Endothelial cell of umbilical vein (primary cell): Measurements from ENCODE around the gene CDH23. TPM values are rescaled to one million over a fixed set of nuclear protein-coding genes. Genes with fewer than 3 reads are reported as not detected.

ENCODE experiments used
- BruUV-seq: library from RNA; stranded (reverse); fragments of 400-500 nt; replicated peaks from 2 replicates; lab custom pipeline; 2021; lab: Mats Ljungman, UMichigan
- CTCF ChIA-PET: fragments of 300-600, 350-600 bp; sonication (Branson Sonifier 250); formaldehyde crosslinking; loops from one replicate; lab custom pipeline; 2021; ENCODE audit warnings: antibody characterized with exemption, inconsistent platforms; lab: Charles Lee
- POLR2A ChIA-PET: fragments of 300-600, 350-600 bp; sonication (Branson Sonifier 250); formaldehyde crosslinking; loops from one replicate; lab custom pipeline; 2021; ENCODE audit warnings: antibody characterized with exemption, inconsistent platforms; lab: Charles Lee
- DNase-seq: peaks from one replicate; pipeline ENCODE4 v3.0.0-alpha.2; 2011; ENCODE audit warnings: low read depth, low spot score
- FAIRE-seq: peaks from 2 replicates; lab custom pipeline; 2011; peaks lifted over from hg19 to GRCh38; lab: Jason Lieb, UNC
- H2AFZ ChIP-seq: 2 replicates; pipeline ENCODE4 v1.6.0; 2012; ENCODE audit warnings: low read depth, low read length, control low read depth, inconsistent platforms
- H3K27ac ChIP-seq: 2 replicates; pipeline ENCODE4 v1.5.1; 2011; ENCODE audit warnings: low read depth, mild to moderate bottlenecking, control low read depth, low read length, moderate library complexity; ENCODE audit not compliant: insufficient read depth
- H3K27me3 ChIP-seq, 2 experiments: 2 replicates each; pipeline versions ENCODE4 v1.6.0 to v1.6.1; 2011; ENCODE audit warnings: low read length in 2 of 2, mixed read lengths in 1 of 2; ENCODE audit not compliant: control insufficient read depth in 2 of 2, insufficient read depth in 2 of 2
- H3K36me3 ChIP-seq, 2 experiments: 2 replicates in 1 of 2; 3 replicates in 1 of 2; pipeline ENCODE4 v1.5.1; 2011; ENCODE audit warnings: low read length in 2 of 2, mild to moderate bottlenecking in 1 of 2, moderate library complexity in 1 of 2; ENCODE audit not compliant: control insufficient read depth in 2 of 2, insufficient read depth in 2 of 2; ENCODE audit errors: extremely low read depth in 1 of 2
- H3K4me1 ChIP-seq: 3 replicates; pipeline ENCODE4 v1.5.1; 2011; ENCODE audit warnings: mild to moderate bottlenecking, low read length; ENCODE audit not compliant: control insufficient read depth, insufficient read depth; ENCODE audit errors: extremely low read depth
- H3K4me2 ChIP-seq: 2 replicates; pipeline ENCODE4 v1.6.1; 2011; ENCODE audit warnings: low read length, control low read depth, mixed read lengths; ENCODE audit not compliant: insufficient read depth
- H3K4me3 ChIP-seq, 3 experiments: fragments of 200-600 bp in 1 of 3; sonication (generic), shearing (Covaris generic) in 1 of 3; replicated peaks in 1 of 3; 2 replicates each; pipeline ENCODE4 v1.5.1; 2011 to 2016; ENCODE audit warnings: control low read depth in 3 of 3, low read length in 3 of 3, mild to moderate bottlenecking in 2 of 3, inconsistent platforms in 1 of 3, low read depth in 1 of 3, moderate library complexity in 1 of 3; ENCODE audit not compliant: insufficient read depth in 1 of 3
- H3K79me2 ChIP-seq: 2 replicates; pipeline ENCODE4 v1.6.0; 2012; ENCODE audit warnings: low read length, inconsistent platforms; ENCODE audit not compliant: control insufficient read depth, insufficient read depth
- H3K9ac ChIP-seq: replicated peaks from 2 replicates; pipeline ENCODE3; 2011; ENCODE audit warnings: low read length, control low read depth; ENCODE audit not compliant: insufficient read depth; ENCODE audit errors: extremely low read depth
- H3K9me1 ChIP-seq: replicated peaks from 3 replicates; pipeline ENCODE4 v1.6.0; 2011; ENCODE audit warnings: mild to moderate bottlenecking, low read length; ENCODE audit not compliant: control insufficient read depth, insufficient read depth; ENCODE audit errors: extremely low read depth
- H3K9me3 ChIP-seq: replicated peaks from 2 replicates; pipeline ENCODE4 v1.5.1; 2012; ENCODE audit warnings: low read length, inconsistent platforms; ENCODE audit not compliant: control insufficient read depth, insufficient read depth
- H4K20me1 ChIP-seq: replicated peaks from 2 replicates; pipeline ENCODE3; 2011; ENCODE audit warnings: mild to moderate bottlenecking, low read length; ENCODE audit not compliant: control insufficient read depth, insufficient read depth; ENCODE audit errors: extremely low read depth
- EZH2 ChIP-seq: IDR thresholded peaks from 2 replicates; pipeline ENCODE4 v1.6.1; 2012; ENCODE audit warnings: borderline replicate concordance, low read depth, mild to moderate bottlenecking, moderate library complexity, low read length, inconsistent platforms; ENCODE audit not compliant: severe bottlenecking
- FOS ChIP-seq: IDR thresholded peaks from 2 replicates; pipeline ENCODE4 v1.6.1; 2011; ENCODE audit warnings: mild to moderate bottlenecking, low read length, moderate library complexity, borderline replicate concordance; ENCODE audit not compliant: insufficient read depth
- GATA2 ChIP-seq: IDR thresholded peaks from 2 replicates; pipeline ENCODE4 v1.7.0; 2011; ENCODE audit warnings: low read depth, mild to moderate bottlenecking, moderate library complexity, mixed read lengths, low read length; ENCODE audit not compliant: insufficient read length, insufficient read depth
- JUN ChIP-seq: IDR thresholded peaks from 2 replicates; pipeline ENCODE4 v1.6.1; 2011; ENCODE audit warnings: borderline replicate concordance, low read depth; ENCODE audit not compliant: insufficient read length, insufficient read depth
- MYC ChIP-seq: IDR thresholded peaks from one replicate; pipeline ENCODE4 v1.6.1; 2011; ENCODE audit warnings: mild to moderate bottlenecking, low read depth, low read length
- POLR2A ChIP-seq: IDR thresholded peaks from 2 replicates; pipeline ENCODE4 v1.6.1; 2012; ENCODE audit warnings: low read depth, mild to moderate bottlenecking, control low read depth, low read length
- POLR2AphosphoS5 ChIP-seq: IDR thresholded peaks from 2 replicates; pipeline ENCODE4 v1.6.1; 2012; ENCODE audit warnings: low read depth, mild to moderate bottlenecking, control low read depth, low read length, moderate library complexity; ENCODE audit not compliant: insufficient read depth
- dilution Hi-C: fragments of 300-500 bp; cut with MboI; formaldehyde crosslinking; loops from one replicate; pipeline ENCODE4 v1.15.0; 2019; ENCODE audit warnings: low sequenced_read_pairs; ENCODE audit not compliant: extremely low pct_ligation_motif_present
- intact Hi-C: fragments of 100-400 bp; cut with micrococcal nuclease; formaldehyde crosslinking; loops from one replicate; pipeline ENCODE4 v1.10.0; 2022
- polyA plus RNA-seq, 4 experiments: library from polyadenylated mRNA; depleted of rRNA in 3 of 4; stranded (reverse) in 3 of 4; unstranded in 1 of 4; fragments of >200 nt; gene quantifications; 2 replicates each; pipeline versions ENCODE4 v1.2.1 to v1.2.3, GENCODE V29; 2011 to 2012; ENCODE audit warnings: missing spikeins in 1 of 4
- total RNA-seq: library from RNA; stranded (reverse); gene quantifications from 2 replicates; pipeline ENCODE4 v1.2.3, GENCODE V29; 2021
- TF ChIP-seq, protein P1 (sequence below): IDR thresholded peaks from 2 replicates; pipeline ENCODE4 v1.6.1; 2011; ENCODE audit not compliant: insufficient read depth, insufficient read length
- TF ChIP-seq, protein P2 (sequence below), 2 donors: IDR thresholded peaks; 1 replicate in 1 of 2; 2 replicates in 1 of 2; pipeline ENCODE4 v1.5.1; 2011; ENCODE audit warnings: low read length in 2 of 2, mild to moderate bottlenecking in 2 of 2, moderate library complexity in 2 of 2, control low read depth in 1 of 2, inconsistent platforms in 1 of 2, low read depth in 1 of 2; ENCODE audit not compliant: insufficient read depth in 1 of 2; ENCODE audit errors: extremely low read depth in 1 of 2

The CDH23 gene
- total and polyA plus RNA-seq, 2 donors (not counting 3 experiments of a cell fraction or from before 2014, with no cell fraction given), result not detected

DNA sequence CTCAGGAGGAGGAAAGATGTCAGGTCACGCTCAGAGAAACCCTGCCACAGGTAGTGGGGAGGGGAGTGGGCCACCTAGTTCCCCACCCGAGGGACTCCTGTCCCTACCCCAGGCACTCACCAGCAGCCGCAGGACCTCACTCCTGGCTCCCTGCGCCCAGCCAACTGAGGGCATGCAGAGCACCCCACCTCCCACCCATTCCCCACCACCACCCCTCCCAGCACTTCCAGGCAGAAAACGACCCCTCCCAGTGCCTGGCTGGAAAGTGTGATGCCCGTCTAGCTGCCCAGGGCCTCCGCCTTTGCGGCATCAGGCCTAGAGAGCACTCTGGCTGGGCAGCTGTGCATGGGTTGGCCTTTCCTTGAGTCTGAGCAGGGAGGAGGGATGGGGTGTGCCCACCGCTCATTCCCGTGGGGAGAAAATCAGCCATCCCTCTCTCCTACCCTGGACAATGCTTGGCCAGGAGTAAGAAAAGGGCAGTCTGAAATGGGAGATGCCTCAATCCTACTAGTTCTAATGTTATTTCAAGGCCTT, 321.5 kb downstream of the CDH23 start:
- Histone ChIP-seq H3K79me2 (no peaks in the 10 kb centered on the region), H3K9ac (no peak overlapping the region), H3K27ac (no peak overlapping the region), H2AFZ (no peak overlapping the region), H3K4me2 (no peak overlapping the region), H3K9me1 (no peaks in the 10 kb centered on the region), H3K9me3 (no peaks in the 10 kb centered on the region), H3K4me1 (peaks cover 3% of the 10 kb centered on the region), H3K4me3 (no peak overlapping the region), H4K20me1 (no peaks in the 10 kb centered on the region), H3K36me3 (no peaks in the 10 kb centered on the region), H3K27me3 (peaks cover 0 to 2% of the 10 kb centered on the region in 2 experiments)
- POLR2A ChIA-PET, result no interaction called here
- TF ChIP-seq POLR2A (no peak), JUN (no peak), EZH2 (no peak)
- DNase-seq, result no peak
- dilution Hi-C loops, result no loop called here
- CTCF ChIA-PET, result interaction anchor here (0.6 to 3.9 kb wide), 2 partner anchors 10 to 402 kb away, joined by 4 to 19 read pairs; no protein-coding TSS in a partner anchor
- FAIRE-seq, result no peak
- intact Hi-C loops, result no loop called here
- BruUV-seq, result no TSS peak

DNA sequence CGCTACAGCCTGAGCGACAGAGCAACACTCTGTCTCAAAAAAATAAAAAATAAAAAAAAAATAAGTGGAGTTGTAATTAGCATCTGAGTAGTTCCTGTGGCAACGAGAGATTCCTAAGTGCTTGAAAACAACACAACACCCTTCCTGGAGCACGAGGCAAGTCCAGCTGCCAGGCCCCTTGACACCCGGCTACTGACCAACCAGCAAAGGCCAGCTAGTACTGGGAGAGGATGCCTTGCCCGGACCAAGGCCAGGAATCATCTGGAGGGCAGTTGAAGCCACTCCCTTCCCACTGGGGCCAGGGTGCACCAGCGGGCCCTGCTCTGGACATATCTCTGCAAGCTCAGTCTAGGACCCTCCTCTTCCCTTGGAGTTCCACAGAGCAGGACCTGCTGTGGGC, 322.3 kb downstream of the CDH23 start:
- BruUV-seq, result no TSS peak
- Histone ChIP-seq H3K4me1 (no peaks in the 10 kb centered on the region), H4K20me1 (no peaks in the 10 kb centered on the region), H3K9me3 (no peaks in the 10 kb centered on the region), H3K9me1 (no peaks in the 10 kb centered on the region), H2AFZ (no peak overlapping the region), H3K4me2 (no peak overlapping the region), H3K9ac (no peak overlapping the region), H3K4me3 (no peak overlapping the region), H3K79me2 (no peaks in the 10 kb centered on the region), H3K27me3 (peaks cover 0 to 2% of the 10 kb centered on the region in 2 experiments), H3K36me3 (no peaks in the 10 kb centered on the region), H3K27ac (no peak overlapping the region)
- intact Hi-C loops, result no loop called here
- ChIA-PET POLR2A (no interaction called here), CTCF (interaction anchor here (1.4 to 3.9 kb wide), 2 partner anchors 10 to 22 kb away, joined by 6 to 19 read pairs; no protein-coding TSS in a partner anchor)
- DNase-seq (no peak), FAIRE-seq (no peak)
- TF ChIP-seq, protein P1, sequence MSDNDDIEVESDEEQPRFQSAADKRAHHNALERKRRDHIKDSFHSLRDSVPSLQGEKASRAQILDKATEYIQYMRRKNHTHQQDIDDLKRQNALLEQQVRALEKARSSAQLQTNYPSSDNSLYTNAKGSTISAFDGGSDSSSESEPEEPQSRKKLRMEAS, result no peak
- TF ChIP-seq EZH2 (no peak), GATA2 (no peak), JUN (no peak), POLR2A (no peak), POLR2AphosphoS5 (no peak), FOS (no peak), MYC (no peak)
- TF ChIP-seq, protein P2, sequence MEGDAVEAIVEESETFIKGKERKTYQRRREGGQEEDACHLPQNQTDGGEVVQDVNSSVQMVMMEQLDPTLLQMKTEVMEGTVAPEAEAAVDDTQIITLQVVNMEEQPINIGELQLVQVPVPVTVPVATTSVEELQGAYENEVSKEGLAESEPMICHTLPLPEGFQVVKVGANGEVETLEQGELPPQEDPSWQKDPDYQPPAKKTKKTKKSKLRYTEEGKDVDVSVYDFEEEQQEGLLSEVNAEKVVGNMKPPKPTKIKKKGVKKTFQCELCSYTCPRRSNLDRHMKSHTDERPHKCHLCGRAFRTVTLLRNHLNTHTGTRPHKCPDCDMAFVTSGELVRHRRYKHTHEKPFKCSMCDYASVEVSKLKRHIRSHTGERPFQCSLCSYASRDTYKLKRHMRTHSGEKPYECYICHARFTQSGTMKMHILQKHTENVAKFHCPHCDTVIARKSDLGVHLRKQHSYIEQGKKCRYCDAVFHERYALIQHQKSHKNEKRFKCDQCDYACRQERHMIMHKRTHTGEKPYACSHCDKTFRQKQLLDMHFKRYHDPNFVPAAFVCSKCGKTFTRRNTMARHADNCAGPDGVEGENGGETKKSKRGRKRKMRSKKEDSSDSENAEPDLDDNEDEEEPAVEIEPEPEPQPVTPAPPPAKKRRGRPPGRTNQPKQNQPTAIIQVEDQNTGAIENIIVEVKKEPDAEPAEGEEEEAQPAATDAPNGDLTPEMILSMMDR (IDR thresholded peaks at IDR 0.05; ENCODE audit: extremely low read depth in 1 of 2, insufficient read depth in 1 of 2, low read depth in 1 of 2, low read length in 2 of 2), result no peak
- dilution Hi-C loops, result no loop called here
